WI38 (cell line): Measurements from ENCODE around the gene C22orf15.

ENCODE experiments used
- H3K4me3 ChIP-seq: 2 replicates; pipeline ENCODE4 v1.5.1; 2011; ENCODE audit warnings: low read depth, mild to moderate bottlenecking, control low read depth, low read length
- CTCF ChIP-seq: IDR thresholded peaks from 2 replicates; pipeline ENCODE4 v1.5.1; 2012; ENCODE audit warnings: low read depth, mild to moderate bottlenecking, control low read depth, low read length

The C22orf15 gene

DNA sequence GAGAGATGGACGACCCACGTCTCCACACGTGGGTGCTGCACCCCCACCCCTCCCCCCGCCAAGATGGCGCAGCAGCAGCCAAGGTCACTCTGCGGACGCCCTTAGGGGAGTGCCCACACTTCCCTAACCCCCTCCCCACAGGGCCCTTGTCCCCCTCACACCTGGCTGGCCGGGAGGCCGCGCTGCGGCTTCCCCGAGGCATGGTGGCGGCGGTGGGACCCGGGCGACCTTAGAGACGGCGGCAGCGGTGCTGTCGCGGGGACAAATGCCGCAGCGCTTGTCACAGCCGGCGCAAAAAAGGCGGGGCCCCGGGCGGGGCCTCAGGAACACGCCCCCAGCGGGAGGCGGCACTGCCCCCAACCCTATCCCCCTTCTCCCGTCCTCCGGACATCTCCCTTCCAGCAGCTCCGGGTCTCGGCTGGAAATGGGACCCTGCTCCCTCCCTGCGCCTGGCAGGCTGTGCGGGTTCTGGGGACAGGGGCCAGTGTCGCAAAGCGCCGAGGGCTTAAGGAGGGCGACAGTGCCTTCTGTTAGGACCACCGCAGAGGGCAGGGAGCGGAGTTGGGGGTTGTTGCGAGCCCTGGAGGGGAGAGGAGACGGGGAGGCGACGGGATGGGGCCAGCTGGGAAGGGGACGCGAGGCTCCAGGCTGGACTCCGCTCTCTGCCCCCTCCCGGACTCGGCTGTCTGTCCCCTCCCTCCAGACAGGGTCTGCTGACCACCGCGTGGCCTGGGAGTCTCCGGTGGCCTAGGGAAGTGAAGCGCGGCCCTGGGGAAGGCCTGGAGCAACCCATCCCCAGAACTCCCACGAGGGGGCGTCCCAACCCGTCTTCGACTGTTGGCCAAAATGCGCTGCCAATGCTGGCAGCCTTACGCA lies 5.1 kb downstream of the C22orf15 start, which contains the start of gene CHCHD10:
Gene CHCHD10, minus strand, starts transcription at position 300 of the 876 bp plus-strand sequence. Its CDS starts 98 bp downstream, at position 202.
- H3K4me3 ChIP-seq: peak within 1 kb of the TSS; percentile 58
- TF ChIP-seq CTCF: peak; percentile 77

DNA sequence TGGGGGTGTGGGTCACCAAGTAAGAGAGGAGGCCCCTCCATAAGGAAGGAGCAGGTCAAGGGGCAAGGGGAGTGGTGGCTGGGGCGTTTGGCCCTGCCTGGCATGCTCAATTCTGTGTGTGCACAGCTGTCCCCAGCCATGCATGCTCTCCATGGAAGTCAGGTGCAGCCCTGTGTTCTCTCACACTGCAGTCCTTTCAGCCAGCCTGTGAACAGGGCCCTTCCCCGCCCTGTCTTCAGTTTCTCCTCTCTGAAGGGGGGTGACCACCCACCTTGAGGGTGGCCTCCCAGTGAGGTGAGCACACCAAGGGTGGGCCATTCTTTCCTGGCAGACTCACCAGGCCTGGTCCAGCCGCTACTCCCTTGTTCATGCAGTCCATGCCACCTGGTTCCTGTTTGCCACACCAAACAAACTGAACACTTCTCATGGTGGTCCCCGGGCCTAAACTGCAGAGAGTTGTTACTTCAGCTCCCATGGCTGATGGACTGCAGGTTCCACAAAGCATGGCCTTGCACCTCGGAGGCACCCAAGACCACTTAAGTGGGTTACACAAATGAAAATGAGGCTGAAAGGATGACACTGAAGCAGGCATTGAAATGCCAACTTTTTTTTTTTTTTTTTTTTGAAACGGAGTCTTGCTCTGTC lies 6.7 kb downstream of the C22orf15 start:
- no peak for TF ChIP-seq CTCF
- no peak overlapping the region for H3K4me3 ChIP-seq

- H3K4me3 ChIP-seq: peak overlapping the region; percentile 48
- TF ChIP-seq CTCF: no peak
Observed at GRCh38 chr22:23772315-23772648, 9.5 kb downstream of the C22orf15 start.

GRCh38 chr22:23772649-23773473 lies 10.1 kb downstream of the C22orf15 start, which contains the start of gene MMP11:
Gene MMP11, plus strand, starts transcription at chr22:23772849. Its CDS starts 22 bp downstream, at chr22:23772871.
- TF ChIP-seq CTCF: no peak
- peak within 1 kb of the TSS; percentile 53 for H3K4me3 ChIP-seq

- TF ChIP-seq CTCF: no peak
- H3K4me3 ChIP-seq: peak overlapping the region; percentile 53
Observed at GRCh38 chr22:23773483-23774113, 10.8 kb downstream of the C22orf15 start.

DNA sequence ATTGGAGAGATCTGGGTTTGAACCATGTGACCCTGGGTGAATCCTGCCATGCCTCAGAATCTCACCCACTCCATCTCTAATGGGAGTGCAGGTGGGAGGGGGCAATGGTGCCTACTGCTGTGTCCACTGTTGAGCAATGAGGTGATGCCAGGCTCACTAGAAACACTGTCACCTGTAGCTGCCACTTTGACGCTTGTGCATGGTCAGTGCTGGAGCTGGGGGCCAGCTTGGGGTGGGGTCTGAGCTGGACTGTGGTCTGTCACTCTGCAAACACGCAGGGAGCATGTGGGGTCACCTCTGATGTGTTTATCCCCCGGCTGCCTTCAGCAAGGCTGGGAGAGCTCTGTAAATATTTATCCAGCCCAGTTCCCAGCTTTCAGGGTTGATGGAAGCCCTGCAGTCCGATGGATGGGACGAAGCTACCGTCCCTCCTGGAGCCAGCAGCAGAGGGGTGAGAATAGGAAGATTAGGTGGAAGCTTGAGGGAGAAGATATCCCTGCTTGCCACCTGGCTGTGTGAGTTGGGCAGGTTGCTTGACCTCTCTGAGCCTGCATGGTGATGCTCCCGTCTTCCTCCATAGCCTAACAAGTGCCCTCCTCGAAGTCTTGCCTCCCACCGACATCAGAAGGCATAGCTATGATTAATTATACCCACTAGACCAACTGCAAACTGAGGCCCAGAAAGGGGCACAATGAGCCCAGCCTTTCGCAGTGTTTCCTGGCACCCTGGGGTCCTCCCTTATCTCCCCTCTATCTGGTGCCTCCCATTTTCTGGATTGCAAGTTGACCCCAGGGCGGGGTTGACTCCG lies 11.5 kb downstream of the C22orf15 start:
- no peak for TF ChIP-seq CTCF
- no peak overlapping the region for H3K4me3 ChIP-seq
